HG03280 (cell line): ENCODE measurements around the gene FAM32A.

Experiments used
- ATAC-seq: cut with Tn5 transposase; IDR thresholded peaks from one replicate; pipeline ENCODE4 v1.9.1; 2021; ENCODE audit warnings: mild to moderate bottlenecking, moderate library complexity; ENCODE audit not compliant: unreplicated experiment

The FAM32A gene

DNA sequence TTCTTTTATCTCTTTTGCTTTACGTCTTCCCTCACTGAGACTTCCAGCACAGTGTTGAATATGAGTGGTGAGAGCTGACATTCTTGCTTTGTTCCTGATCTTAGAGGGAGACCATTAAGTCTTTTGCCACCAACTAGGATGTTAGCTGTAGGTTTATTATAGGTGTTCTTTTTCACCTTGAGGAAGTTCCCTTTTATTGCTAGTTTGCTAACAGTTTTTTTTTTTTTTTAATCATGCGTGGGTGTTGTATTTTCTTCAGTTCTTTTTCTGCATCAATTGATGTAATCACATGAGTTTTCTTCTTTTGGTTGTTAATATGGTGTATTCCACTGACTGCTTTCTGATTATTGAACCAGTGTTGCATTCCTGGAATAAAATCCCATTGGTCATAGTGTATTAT lies 33.6 kb downstream of the FAM32A start:
- ATAC-seq = no peak

GRCh38 chr19:16222806-16223205 lies 37.6 kb downstream of the FAM32A start:
- no peak for ATAC-seq

- no peak for ATAC-seq
Observed at GRCh38 chr19:16223746-16224145, 38.5 kb downstream of the FAM32A start.

GRCh38 chr19:16224293-16225045 lies 39.3 kb downstream of the FAM32A start:
- ATAC-seq = no peak

DNA sequence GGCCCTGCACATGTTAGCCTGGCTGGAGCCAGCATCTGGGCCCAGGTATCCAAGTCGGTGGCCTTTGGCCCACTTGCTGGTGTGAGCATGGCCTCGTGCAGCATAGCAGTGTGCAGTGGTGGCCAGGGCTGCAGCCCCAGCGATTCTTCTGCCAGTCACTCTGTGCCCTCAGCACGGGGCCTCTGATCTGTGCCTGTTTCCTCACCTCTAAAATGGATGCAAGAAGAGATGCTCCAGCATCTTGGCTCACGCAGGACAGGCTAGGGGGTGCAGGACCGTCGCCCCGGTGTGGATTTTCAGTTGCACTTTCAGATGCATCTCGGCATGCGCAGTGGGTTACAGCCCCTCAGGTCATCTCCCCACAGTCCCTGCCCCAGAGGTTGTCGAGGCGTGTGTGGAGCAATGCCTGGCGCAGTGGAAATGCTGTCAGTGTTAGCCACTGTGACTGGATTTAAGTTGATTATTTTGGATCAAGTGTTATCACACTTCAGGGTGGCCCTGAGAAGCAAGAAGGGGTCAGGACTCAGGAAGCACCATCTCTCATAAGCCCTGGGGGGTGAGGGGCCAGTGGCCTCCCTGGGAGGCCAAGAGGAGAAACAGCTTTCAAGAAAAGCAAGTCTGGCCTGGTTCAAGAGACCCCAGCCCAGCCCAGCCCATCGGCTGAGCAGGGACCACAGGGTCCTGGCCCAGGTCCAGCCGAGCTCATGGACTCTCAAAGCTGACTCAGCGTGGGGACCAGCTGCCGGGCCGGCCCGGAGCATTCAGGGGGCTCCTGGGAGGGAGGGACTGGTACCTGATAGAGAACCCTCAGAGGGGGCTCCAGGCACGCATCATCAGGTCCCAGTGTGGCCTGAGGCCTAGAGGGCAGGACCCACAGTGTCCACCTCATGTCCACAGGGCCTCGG lies 40.3 kb downstream of the FAM32A start:
- no peak for ATAC-seq

DNA sequence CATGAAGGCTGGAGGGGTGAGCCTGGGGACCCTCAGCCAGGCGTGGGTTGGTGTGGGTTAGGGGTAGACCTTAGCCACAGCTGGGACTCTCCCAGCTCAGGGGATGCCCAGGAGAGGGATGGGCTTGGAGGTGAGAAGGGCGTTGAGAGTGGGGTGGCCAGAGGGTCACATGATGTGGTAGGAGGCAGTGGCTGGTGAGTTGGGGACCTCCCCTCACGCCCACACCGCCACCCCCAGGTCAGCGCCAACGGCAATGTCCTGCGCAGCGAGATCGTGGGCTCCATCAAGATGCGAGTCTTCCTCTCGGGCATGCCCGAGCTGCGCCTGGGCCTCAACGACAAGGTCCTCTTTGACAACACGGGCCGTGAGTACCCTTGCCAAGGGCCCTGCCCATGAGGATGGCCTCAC lies 41.0 kb downstream of the FAM32A start:
- ATAC-seq = no peak

- no peak for ATAC-seq
Observed at GRCh38 chr19:16226878-16227836, 41.9 kb downstream of the FAM32A start.

- ATAC-seq = no peak
Observed at GRCh38 chr19:16227837-16228636, 42.8 kb downstream of the FAM32A start.

DNA sequence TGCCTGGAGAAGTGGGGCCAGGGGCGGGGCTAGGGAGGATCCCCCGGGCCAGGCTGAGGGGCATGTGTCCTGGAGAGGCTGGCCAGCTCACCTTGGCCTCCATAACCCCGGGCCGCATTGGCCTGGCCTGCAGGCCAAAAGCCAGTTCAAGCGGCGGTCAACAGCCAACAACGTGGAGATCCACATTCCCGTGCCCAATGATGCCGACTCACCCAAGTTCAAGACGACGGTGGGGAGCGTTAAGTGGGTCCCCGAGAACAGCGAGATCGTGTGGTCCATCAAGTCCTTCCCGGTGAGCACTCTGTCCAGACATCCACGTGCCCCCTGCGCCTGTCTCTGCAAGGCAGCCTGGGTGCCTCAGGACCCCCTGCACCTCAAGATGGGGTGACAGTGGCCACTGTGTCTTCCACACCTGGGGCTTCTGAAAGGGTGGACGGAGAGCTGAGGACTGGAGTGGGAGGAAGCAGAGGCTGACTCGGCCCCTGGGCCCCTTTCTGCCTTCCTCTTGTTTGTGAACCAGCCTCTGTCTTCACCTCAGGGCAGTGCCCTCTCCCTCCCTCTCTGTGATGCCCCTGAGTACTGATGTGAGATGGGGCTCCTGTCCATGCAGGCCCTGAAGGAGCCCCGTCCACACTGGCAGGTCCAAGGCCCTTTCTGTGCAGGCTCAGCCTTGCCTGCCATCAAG lies 43.6 kb downstream of the FAM32A start:
- ATAC-seq = no peak

- ATAC-seq = no peak
Observed at GRCh38 chr19:16229322-16229641, 44.1 kb downstream of the FAM32A start.

GRCh38 chr19:16232127-16232526 lies 46.9 kb downstream of the FAM32A start:
- no peak for ATAC-seq

- no peak for ATAC-seq
Observed at GRCh38 chr19:16232568-16232967, 47.4 kb downstream of the FAM32A start.

- ATAC-seq = no peak
Observed at GRCh38 chr19:16233081-16233776, 48.0 kb downstream of the FAM32A start.

DNA sequence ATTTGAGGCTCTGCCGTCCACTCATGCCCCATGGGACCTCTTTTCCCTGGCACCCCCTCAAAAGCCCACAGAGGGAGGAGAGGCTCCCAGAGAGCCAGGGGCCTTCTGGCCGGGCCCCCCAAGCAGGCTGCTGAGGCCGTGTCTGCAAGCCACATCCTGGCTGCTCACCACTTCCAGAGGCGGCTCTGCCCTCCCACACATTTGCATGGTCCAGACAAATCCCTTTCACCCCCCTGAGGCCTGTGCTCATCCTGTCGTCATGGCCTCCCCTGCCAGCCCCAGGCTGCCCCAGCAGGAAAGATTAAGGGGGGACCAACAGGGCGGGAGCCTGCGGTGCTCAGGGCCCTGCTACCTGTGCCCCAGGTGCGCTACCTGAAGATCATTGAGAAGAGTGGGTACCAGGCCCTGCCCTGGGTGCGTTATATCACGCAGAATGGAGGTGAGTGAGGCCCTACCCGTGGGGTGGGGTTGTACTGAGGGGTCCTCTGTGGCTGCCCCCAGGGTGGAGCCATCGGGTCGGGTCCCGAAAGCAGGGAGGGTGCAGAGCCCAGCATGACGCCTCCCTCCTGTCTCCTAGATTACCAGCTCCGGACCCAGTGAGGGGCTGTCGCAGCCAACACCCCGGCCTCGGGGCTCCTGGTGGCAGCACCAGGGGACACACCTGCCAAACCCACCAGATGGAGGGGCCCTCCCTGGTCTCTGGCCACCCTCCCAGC lies 48.8 kb downstream of the FAM32A start:
- ATAC-seq = no peak

- no peak for ATAC-seq
Observed at GRCh38 chr19:16234552-16235445, 49.6 kb downstream of the FAM32A start.

- ATAC-seq = no peak
Observed at GRCh38 chr19:16235811-16236652, 50.8 kb downstream of the FAM32A start.
